ENCODE results near the gene PAEP. TPM values are rescaled to one million over a fixed set of nuclear protein-coding genes. Genes with fewer than 3 reads are reported as not detected.
"Not testable (repeated sequence)": the region's sequence is repeated elsewhere in the genome, so short reads cannot be mapped to it uniquely, and the experiment has no call there.

PAEP gene
- total and polyA plus RNA-seq, 4 donors = not detected

DNA sequence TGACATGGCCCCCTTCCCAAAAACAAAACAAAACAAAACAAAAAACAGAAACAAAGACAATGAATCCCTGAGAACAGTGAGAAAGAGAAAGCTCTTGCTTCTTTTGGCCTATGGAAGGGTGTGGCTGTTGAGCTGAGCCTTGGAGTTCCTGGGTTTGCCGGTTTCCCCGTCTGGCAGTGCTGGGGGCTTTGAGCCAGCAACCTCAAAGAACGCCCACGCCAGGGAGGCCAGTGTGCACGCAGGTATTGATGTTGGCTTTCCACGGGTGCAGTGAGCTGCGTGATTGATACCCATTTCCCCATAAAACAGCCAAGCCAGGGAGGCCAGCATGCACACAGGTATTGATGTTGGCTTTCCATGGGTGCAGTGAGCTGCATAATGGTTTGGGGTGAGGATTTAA, 48.7 kb upstream of the PAEP start (continued):
- TF ChIP-seq, protein P1, sequence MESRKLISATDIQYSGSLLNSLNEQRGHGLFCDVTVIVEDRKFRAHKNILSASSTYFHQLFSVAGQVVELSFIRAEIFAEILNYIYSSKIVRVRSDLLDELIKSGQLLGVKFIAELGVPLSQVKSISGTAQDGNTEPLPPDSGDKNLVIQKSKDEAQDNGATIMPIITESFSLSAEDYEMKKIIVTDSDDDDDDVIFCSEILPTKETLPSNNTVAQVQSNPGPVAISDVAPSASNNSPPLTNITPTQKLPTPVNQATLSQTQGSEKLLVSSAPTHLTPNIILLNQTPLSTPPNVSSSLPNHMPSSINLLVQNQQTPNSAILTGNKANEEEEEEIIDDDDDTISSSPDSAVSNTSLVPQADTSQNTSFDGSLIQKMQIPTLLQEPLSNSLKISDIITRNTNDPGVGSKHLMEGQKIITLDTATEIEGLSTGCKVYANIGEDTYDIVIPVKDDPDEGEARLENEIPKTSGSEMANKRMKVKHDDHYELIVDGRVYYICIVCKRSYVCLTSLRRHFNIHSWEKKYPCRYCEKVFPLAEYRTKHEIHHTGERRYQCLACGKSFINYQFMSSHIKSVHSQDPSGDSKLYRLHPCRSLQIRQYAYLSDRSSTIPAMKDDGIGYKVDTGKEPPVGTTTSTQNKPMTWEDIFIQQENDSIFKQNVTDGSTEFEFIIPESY (IDR thresholded peaks at IDR 0.05) = no peak
- TF ChIP-seq, protein P2, sequence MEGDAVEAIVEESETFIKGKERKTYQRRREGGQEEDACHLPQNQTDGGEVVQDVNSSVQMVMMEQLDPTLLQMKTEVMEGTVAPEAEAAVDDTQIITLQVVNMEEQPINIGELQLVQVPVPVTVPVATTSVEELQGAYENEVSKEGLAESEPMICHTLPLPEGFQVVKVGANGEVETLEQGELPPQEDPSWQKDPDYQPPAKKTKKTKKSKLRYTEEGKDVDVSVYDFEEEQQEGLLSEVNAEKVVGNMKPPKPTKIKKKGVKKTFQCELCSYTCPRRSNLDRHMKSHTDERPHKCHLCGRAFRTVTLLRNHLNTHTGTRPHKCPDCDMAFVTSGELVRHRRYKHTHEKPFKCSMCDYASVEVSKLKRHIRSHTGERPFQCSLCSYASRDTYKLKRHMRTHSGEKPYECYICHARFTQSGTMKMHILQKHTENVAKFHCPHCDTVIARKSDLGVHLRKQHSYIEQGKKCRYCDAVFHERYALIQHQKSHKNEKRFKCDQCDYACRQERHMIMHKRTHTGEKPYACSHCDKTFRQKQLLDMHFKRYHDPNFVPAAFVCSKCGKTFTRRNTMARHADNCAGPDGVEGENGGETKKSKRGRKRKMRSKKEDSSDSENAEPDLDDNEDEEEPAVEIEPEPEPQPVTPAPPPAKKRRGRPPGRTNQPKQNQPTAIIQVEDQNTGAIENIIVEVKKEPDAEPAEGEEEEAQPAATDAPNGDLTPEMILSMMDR (IDR thresholded peaks at IDR 0.05; ENCODE audit: low read depth, low read length, missing input control) = no peak
- TF ChIP-seq, protein P3, sequence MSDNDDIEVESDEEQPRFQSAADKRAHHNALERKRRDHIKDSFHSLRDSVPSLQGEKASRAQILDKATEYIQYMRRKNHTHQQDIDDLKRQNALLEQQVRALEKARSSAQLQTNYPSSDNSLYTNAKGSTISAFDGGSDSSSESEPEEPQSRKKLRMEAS (IDR thresholded peaks at IDR 0.05) = no peak
- TF ChIP-seq HNF4G (IDR thresholded peaks at IDR 0.05) (no peak), NR2F2 (IDR thresholded peaks at IDR 0.05) (no peak), TAF1 (conservative IDR thresholded peaks at IDR 0.05) (no peak), YY1 (IDR thresholded peaks at IDR 0.05) (no peak), JUND (IDR thresholded peaks at IDR 0.05) (no peak)

DNA sequence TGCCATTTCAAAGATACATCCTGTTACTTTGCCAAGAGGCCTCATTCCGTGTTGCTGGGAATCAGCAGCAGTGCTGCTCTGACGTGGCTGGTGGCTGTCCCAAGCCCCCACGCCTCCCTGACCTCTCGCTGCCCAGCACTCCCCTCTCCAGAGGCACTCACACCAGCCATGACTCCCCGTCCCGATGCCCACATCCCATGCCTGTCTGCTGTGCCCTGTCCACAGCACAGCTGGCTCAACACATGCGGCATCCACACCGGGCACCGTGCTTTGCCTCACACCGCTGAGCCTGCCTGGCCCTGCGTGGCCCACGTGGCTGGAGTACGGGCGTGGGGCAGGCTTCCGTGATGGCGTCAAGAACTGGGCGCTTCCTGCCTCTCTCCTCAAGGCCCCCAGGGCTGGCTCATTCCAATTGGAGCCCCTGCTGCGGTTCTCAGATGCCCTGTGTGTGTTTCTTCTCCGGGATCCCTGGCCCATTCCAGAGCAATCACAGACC, 48.2 kb upstream of the PAEP start:
- TF ChIP-seq GABPA (IDR thresholded peaks at IDR 0.05 in 1 of 2, conservative IDR thresholded peaks at IDR 0.05 in 1 of 2) (no peak), NR2F2 (IDR thresholded peaks at IDR 0.05) (no peak), YY1 (IDR thresholded peaks at IDR 0.05) (no peak), HNF4A (conservative IDR thresholded peaks at IDR 0.05) (no peak), HNF4G (IDR thresholded peaks at IDR 0.05) (no peak), TAF1 (conservative IDR thresholded peaks at IDR 0.05) (no peak), EGR1 (IDR thresholded peaks at IDR 0.05; ENCODE audit: low read depth in 2 of 2) (no peak), JUND (IDR thresholded peaks at IDR 0.05) (no peak), RAD21 (IDR thresholded peaks at IDR 0.05) (no peak), RXRA (IDR thresholded peaks at IDR 0.05) (no peak), SP1 (IDR thresholded peaks at IDR 0.05) (no peak), FOXA1 (IDR thresholded peaks at IDR 0.05) (no peak), FOXA2 (IDR thresholded peaks at IDR 0.05) (no peak)
- TF ChIP-seq, protein P1 (IDR thresholded peaks at IDR 0.05) = no peak
- TF ChIP-seq, protein P4, sequence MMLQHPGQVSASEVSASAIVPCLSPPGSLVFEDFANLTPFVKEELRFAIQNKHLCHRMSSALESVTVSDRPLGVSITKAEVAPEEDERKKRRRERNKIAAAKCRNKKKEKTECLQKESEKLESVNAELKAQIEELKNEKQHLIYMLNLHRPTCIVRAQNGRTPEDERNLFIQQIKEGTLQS (IDR thresholded peaks at IDR 0.05) = no peak
- TF ChIP-seq, protein P2 (IDR thresholded peaks at IDR 0.05; ENCODE audit: low read depth, low read length, missing input control) = no peak
- TF ChIP-seq, protein P3 (IDR thresholded peaks at IDR 0.05) = no peak
- TF ChIP-seq, protein P5, sequence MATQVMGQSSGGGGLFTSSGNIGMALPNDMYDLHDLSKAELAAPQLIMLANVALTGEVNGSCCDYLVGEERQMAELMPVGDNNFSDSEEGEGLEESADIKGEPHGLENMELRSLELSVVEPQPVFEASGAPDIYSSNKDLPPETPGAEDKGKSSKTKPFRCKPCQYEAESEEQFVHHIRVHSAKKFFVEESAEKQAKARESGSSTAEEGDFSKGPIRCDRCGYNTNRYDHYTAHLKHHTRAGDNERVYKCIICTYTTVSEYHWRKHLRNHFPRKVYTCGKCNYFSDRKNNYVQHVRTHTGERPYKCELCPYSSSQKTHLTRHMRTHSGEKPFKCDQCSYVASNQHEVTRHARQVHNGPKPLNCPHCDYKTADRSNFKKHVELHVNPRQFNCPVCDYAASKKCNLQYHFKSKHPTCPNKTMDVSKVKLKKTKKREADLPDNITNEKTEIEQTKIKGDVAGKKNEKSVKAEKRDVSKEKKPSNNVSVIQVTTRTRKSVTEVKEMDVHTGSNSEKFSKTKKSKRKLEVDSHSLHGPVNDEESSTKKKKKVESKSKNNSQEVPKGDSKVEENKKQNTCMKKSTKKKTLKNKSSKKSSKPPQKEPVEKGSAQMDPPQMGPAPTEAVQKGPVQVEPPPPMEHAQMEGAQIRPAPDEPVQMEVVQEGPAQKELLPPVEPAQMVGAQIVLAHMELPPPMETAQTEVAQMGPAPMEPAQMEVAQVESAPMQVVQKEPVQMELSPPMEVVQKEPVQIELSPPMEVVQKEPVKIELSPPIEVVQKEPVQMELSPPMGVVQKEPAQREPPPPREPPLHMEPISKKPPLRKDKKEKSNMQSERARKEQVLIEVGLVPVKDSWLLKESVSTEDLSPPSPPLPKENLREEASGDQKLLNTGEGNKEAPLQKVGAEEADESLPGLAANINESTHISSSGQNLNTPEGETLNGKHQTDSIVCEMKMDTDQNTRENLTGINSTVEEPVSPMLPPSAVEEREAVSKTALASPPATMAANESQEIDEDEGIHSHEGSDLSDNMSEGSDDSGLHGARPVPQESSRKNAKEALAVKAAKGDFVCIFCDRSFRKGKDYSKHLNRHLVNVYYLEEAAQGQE (IDR thresholded peaks at IDR 0.05) = no peak
- H3K9ac ChIP-seq (ENCODE audit: low read depth in 1 of 2, low read length in 2 of 2) = no peak overlapping the region
- no peaks in the 10 kb centered on the region for H3K4me1 ChIP-seq (ENCODE audit: control insufficient read depth in 4 of 4, insufficient read depth in 4 of 4, low read length in 3 of 4)
- H3K9me3 ChIP-seq (ENCODE audit: control insufficient read depth in 4 of 4, low read length in 3 of 4) = no peaks in the 10 kb centered on the region
- DNase-seq (ENCODE audit: low spot score) = no peak
- peaks cover 0 to 2% (median 0%) of the 10 kb centered on the region in 4 donors for H3K27me3 ChIP-seq (ENCODE audit: control insufficient read depth in 4 of 4, insufficient read depth in 4 of 4, low read length in 3 of 4)
- no peak overlapping the region for H3K4me3 ChIP-seq (ENCODE audit: low read depth in 1 of 3, low read length in 3 of 3)
- no peaks in the 10 kb centered on the region for H3K36me3 ChIP-seq (ENCODE audit: control insufficient read depth in 4 of 4, insufficient read depth in 3 of 4, low read depth in 1 of 4, low read length in 3 of 4)
- H3K27ac ChIP-seq (ENCODE audit: low read depth in 1 of 2, low read length in 2 of 2) = no peak overlapping the region
- WGBS = 76% methylated on average over 19 of the region's 19 CpGs

DNA sequence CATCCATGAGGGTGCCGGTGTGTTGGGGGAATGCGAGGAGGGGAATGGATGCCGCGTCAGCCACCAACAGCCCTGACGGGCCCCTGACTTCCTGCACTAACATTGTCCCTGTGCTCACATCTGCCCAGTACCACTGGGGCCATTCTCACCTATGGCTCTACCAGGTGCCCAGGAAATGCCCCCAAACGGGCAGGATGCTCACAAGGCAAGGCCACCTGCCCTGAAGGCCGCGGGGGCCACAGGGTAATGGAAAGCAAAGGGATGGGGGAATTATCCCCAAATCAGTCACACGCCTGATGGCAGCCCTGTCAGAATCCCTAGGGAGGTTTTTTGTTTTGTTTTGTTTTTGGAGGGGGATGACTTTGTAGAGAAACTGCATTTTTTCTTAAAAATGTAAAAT, 47.6 kb upstream of the PAEP start:
- whole genome bisulfite sequencing = 86% methylated on average over 9 of the region's 9 CpGs
- DNase-seq (ENCODE audit: low spot score); H3K4me1 ChIP-seq (ENCODE audit: control insufficient read depth in 4 of 4, insufficient read depth in 4 of 4, low read length in 3 of 4); H3K4me3 ChIP-seq (ENCODE audit: low read depth in 1 of 3, low read length in 3 of 3); H3K27me3 ChIP-seq (ENCODE audit: control insufficient read depth in 4 of 4, insufficient read depth in 4 of 4, low read length in 3 of 4); H3K36me3 ChIP-seq (ENCODE audit: control insufficient read depth in 4 of 4, insufficient read depth in 3 of 4, low read depth in 1 of 4, low read length in 3 of 4); H3K27ac ChIP-seq (ENCODE audit: low read depth in 1 of 2, low read length in 2 of 2); H3K9me3 ChIP-seq (ENCODE audit: control insufficient read depth in 4 of 4, low read length in 3 of 4); H3K9ac ChIP-seq (ENCODE audit: low read depth in 1 of 2, low read length in 2 of 2): not testable (repeated sequence)
